ENCODE measurements around the gene SLC22A14. TPM values are rescaled to one million over a fixed set of nuclear protein-coding genes. Genes with fewer than 3 reads are reported as not detected.

SLC22A14 gene
- total RNA-seq, 1 donor from 2014 or later = 0.72 TPM

DNA sequence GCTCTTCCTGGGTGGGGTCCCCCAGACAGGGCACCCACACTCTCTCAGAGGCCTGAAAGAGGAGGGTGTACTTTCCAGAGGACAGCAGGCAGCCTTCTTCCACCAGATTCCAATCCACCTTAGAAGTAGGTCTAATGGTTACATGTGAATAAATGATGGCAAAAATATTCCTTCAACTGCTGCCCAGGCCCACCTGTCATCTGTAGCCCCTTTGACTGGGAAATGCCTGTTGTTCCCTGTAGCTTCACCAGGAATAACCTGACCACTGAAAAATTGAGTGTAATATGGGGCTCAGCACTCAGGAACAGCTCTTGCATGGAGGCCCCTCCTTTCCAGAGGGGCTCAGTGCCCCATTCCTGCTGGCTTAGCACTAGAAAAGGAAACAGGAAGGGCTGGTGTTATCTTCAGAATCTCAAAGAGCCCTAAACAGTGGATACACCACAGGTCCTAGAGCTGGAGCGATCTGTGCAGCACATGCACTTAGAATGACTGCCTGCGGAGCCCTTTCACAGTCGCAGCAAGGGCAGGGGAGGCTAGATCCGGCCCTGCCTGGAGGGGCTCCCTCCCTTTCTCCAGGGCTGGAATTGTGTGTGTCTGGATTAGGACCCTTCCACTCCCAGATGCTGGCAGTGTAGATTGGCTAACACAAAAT lies 32.1 kb downstream of the SLC22A14 start:
- H3K36me3 Mint-ChIP-seq (ENCODE audit: insufficient read depth) = no peaks in the 10 kb centered on the region
- H3K4me3 Mint-ChIP-seq (ENCODE audit: low read depth) = no peak overlapping the region
- no peak overlapping the region for H3K27ac Mint-ChIP-seq
- no peaks in the 10 kb centered on the region for H3K4me1 Mint-ChIP-seq (ENCODE audit: low read depth)
- DNase-seq (ENCODE audit: low spot score, unreplicated experiment) = no peak
- TF ChIP-seq, protein P1, sequence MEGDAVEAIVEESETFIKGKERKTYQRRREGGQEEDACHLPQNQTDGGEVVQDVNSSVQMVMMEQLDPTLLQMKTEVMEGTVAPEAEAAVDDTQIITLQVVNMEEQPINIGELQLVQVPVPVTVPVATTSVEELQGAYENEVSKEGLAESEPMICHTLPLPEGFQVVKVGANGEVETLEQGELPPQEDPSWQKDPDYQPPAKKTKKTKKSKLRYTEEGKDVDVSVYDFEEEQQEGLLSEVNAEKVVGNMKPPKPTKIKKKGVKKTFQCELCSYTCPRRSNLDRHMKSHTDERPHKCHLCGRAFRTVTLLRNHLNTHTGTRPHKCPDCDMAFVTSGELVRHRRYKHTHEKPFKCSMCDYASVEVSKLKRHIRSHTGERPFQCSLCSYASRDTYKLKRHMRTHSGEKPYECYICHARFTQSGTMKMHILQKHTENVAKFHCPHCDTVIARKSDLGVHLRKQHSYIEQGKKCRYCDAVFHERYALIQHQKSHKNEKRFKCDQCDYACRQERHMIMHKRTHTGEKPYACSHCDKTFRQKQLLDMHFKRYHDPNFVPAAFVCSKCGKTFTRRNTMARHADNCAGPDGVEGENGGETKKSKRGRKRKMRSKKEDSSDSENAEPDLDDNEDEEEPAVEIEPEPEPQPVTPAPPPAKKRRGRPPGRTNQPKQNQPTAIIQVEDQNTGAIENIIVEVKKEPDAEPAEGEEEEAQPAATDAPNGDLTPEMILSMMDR (IDR thresholded peaks at IDR 0.05; ENCODE audit: unreplicated experiment) = no peak
- H3K27me3 Mint-ChIP-seq = peaks cover 13% of the 10 kb centered on the region
- H3K9me3 Mint-ChIP-seq (ENCODE audit: low read depth) = no peaks in the 10 kb centered on the region

DNA sequence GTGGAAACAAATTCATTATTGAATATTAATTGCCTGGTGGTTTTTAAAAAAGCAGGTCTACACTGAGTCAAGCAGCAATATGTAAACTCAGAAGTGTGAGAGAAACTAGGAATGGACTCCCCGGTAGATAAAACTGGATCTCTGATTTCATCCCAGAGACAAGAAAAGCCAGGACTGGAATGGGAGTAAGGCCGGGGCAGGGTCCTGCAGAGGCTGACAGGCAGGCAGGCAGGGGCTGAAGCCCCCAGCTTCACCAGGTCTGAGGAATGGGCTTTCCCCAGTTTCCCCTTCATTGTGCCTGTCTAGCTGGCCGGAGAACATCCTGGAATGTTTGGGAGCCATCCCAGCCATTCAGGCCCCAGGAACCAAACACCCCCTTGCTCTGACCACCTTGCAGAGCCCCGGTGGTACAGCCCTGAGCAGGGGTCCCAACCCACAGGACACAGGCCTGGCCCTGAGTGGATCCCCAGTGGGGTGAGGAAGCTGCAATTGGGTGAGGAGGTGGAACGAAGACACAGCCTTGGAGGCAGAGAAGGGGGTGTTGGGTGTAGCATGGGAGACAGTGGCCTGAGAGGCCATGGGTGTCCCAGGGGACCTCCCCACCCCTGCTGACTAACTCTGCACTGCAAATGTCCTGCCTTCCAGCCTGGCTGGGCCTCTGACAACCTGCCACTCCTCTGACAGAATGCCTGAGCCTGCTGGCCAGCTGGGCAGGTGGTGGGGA lies 32.8 kb downstream of the SLC22A14 start:
- TF ChIP-seq, protein P1 (IDR thresholded peaks at IDR 0.05; ENCODE audit: unreplicated experiment) = no peak
- H3K36me3 Mint-ChIP-seq (ENCODE audit: insufficient read depth) = no peaks in the 10 kb centered on the region
- H3K4me3 Mint-ChIP-seq (ENCODE audit: low read depth) = no peak overlapping the region
- no peaks in the 10 kb centered on the region for H3K4me1 Mint-ChIP-seq (ENCODE audit: low read depth)
- H3K9me3 Mint-ChIP-seq (ENCODE audit: low read depth) = no peaks in the 10 kb centered on the region
- H3K27ac Mint-ChIP-seq = no peak overlapping the region
- peaks cover 8% of the 10 kb centered on the region for H3K27me3 Mint-ChIP-seq
- no peak for DNase-seq (ENCODE audit: low spot score, unreplicated experiment)

DNA sequence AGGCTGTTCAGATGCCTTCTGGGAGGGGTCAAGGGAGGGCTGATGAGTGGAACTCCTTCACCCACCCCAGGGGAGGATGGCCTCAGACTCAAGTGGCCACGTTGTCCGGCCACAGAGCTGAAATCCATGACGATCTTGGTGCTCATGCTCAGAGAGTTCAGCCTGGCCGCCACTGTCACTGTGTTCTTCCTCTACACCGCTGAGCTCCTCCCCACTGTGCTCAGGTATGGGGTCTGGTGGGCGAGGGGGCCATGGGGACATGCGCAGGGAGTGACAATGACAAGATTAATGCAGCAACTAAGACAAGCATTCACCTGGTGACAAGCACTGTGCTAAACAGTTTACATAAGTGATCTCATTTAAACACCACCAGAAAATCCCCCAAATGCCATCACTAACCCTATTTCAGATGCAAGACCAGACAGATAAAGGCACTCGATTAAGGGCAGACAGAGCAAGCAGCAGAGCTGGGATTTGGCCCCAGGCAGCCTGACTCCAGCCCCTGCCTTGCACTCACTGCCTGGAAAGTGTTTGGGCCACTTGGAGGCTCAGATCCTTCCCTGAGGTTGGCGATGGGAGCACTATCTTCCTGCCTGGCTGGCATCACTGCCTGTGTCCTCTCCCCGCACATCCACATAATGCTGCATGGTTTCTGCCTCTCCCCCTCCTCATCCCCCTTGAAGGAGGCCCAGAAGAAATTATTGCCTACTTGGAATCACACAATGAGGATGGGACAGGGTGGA lies 33.6 kb downstream of the SLC22A14 start:
- Mint-ChIP-seq H3K4me3 (ENCODE audit: low read depth) (no peak overlapping the region), H3K9me3 (ENCODE audit: low read depth) (no peaks in the 10 kb centered on the region), H3K36me3 (ENCODE audit: insufficient read depth) (no peaks in the 10 kb centered on the region), H3K27ac (no peak overlapping the region), H3K4me1 (ENCODE audit: low read depth) (no peaks in the 10 kb centered on the region), H3K27me3 (peaks cover 5% of the 10 kb centered on the region)
- DNase-seq (ENCODE audit: low spot score, unreplicated experiment) = no peak
- TF ChIP-seq, protein P1 (IDR thresholded peaks at IDR 0.05; ENCODE audit: unreplicated experiment) = no peak

DNA sequence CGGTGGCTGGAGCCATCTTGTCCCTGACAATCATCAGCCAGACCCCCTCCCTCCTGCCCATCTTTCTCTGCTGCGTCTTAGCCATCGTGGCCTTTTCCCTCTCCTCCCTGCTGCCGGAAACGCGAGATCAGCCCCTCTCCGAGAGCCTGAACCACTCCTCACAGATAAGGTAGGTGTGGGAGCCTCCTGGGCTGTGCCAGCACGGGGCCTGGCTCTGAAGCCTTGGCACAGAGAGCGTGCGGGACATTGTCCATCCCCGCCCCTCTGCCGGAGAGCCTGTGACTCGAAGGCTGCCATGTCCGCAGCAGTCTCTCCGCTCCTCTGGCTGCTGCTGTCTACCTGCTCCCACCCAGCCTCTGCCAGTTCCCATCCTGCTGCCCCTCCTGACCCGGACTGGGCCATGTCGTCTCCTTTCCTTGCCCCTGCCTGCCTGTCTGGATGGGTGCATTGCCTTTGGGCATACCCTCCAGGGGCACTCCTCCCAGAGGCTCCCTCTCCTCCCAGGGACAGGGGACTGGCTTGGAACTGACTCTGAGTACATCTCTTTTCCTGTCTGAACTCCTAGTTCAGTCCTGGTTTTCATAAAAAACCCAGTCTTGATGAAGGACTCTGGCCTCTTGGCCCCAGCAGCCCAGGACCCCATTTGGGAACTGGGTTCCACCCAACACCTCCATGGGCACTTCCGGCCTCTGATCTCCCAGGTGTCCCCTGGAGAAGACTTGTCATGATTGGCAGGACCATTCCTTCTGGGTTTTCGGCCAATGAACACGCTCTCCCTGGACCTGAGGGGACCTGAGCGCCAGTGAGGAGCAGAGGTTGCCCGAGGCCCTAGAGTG lies 34.5 kb downstream of the SLC22A14 start:
- no peak for DNase-seq (ENCODE audit: low spot score, unreplicated experiment)
- no peak overlapping the region for H3K4me3 Mint-ChIP-seq (ENCODE audit: low read depth)
- TF ChIP-seq, protein P1 (IDR thresholded peaks at IDR 0.05; ENCODE audit: unreplicated experiment) = no peak
- no peaks in the 10 kb centered on the region for H3K9me3 Mint-ChIP-seq (ENCODE audit: low read depth)
- no peak overlapping the region for H3K27ac Mint-ChIP-seq
- H3K36me3 Mint-ChIP-seq (ENCODE audit: insufficient read depth) = no peaks in the 10 kb centered on the region
- H3K4me1 Mint-ChIP-seq (ENCODE audit: low read depth) = no peaks in the 10 kb centered on the region
- H3K27me3 Mint-ChIP-seq = peaks cover 5% of the 10 kb centered on the region

All from progenitor cell of endocrine pancreas (in vitro differentiated cells).